Subcutaneous adipose tissue (tissue), 4 donors: ENCODE data around the gene FPR1. TPM values are rescaled to one million over a fixed set of nuclear protein-coding genes. Genes with fewer than 3 reads are reported as not detected.

Source experiments
- CTCF ChIP-seq: fragments of 450-650 bp; IDR thresholded peaks from one replicate; pipeline ENCODE4 v1.5.1; 2016; ENCODE audit warnings: low read depth, mild to moderate bottlenecking, control low read depth, antibody characterized with exemption, moderate library complexity
- total RNA-seq, 4 donors: library from RNA; depleted of rRNA; stranded (reverse); fragments of >200 nt; gene quantifications; one replicate each; pipeline ENCODE4 v1.1.0, GENCODE V29; 2016

FPR1 gene
- total RNA-seq, 4 donors from 2014 or later = 5.1 to 35.7 (median 22.0) TPM

DNA sequence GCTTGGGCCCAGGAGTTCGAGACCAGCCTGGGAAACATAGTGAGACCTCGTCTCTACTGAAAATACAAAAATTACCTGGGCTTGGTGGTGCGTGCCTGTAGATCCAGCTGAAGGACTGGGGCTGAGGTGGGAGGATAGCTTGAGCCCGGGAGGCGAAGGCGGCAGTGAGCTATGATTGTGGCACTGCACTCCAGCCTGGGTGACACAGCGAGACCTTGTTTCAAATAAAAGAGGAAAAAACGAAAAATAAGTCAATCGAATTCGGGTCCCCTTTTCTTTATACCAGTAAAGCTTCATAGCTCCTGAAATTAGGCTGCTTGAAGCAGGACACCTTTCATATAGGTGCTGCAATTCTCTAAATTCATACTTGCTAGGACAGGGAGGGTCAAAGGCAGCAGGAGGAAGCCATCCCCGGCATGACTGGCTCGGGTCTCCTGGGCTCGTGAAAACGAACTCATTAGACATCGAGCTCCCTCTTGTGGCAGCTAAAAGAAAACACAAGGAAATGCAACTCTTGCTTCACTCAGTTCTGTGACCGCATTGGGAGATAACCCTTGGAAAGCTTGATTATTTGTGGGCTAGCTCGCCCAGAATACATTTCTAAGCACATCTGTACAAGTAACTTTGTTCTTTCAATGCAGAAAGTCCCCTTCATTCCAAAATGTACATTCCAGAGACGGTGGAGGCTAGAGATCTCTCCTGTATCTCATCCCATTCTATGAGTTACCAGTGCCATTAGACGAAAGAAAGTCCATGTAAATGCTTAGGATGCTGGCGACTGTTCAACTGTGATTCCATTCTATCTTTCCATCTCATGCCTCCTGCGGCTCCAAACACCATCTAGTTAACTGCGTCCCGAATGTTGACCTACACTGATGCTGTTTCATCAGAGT lies 26.1 kb upstream of the FPR1 start:
- no peak for TF ChIP-seq CTCF

DNA sequence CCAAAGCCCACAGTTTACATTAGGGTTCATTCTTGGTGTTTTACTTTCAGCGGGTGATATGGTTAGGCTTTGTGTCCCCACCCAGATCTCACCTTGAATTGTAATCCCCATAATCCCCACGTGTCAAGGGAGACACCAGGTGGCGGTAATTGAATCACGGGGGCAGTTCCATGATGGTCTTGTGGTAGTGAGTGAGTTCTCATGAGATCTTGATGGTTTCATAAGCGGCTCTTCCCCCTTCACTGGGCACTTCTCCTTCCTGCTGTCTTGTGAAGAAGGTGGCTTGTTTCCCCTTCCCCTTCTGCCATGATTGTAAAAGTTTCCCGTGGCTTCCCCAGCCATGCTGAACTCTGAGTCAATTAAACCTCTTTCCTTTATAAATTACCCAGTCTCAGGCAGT lies 21.3 kb upstream of the FPR1 start:
- no peak for TF ChIP-seq CTCF

- no peak for TF ChIP-seq CTCF
These were observed 19.9 kb upstream of the FPR1 start for GRCh38 chr19:51771376-51772130.

DNA sequence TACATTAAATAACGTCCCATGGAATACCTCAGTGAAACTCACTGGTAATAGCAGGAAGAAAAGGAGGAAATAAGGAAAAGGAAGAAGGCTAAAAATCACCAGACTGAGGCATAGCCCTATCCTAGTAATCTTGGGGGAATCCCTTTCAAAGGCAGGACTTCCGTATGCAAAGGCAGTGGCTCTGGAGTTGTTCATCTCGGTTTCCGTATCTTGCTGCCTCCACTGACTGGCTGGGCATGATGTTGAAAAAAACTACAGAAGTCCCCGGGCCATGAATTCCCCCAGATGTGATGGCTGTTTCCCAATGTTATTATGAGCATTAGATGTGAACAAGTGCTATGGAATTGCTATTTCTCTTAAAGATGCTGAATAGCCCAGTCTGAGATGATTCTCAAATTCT lies 14.8 kb upstream of the FPR1 start:
- TF ChIP-seq CTCF = no peak

DNA sequence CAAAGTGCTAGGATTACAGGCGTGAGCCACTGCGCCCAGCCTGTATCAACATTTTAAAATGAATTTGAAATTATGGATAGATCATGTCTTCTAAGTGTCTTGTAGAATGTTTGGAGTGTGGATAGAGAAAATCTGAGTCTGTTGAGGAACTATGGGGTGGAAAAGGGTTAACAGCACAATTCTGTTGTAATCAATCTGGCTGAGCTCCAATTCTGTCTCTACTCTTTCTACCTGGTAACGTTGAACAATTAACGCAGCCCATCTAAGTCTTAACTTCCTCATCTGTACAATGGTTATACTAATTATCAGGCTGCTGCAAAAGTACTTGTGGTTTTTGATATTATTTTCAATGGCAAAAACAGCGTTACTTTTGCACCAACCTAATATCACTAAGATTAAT lies 13.4 kb upstream of the FPR1 start:
- TF ChIP-seq CTCF = no peak

DNA sequence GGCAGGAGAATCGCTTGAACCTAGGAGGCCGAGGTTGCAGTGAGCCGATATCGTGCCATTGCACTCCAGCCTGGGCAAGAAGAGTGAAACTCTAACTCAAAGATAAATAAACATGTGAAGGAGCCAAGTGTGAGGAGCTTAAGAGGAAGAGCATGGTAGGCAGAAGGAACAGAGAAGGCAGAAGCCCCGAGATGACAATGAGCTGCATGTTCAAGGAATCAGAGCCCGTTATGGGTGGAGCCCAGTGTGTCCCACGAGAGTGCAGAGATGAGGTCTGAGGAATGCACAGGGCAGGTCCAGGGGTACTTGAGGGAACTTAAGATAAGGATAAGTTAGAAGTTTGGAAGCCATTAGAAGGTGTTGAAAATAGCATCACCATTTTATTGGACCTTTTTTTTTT lies 10.0 kb upstream of the FPR1 start:
- TF ChIP-seq CTCF = no peak

DNA sequence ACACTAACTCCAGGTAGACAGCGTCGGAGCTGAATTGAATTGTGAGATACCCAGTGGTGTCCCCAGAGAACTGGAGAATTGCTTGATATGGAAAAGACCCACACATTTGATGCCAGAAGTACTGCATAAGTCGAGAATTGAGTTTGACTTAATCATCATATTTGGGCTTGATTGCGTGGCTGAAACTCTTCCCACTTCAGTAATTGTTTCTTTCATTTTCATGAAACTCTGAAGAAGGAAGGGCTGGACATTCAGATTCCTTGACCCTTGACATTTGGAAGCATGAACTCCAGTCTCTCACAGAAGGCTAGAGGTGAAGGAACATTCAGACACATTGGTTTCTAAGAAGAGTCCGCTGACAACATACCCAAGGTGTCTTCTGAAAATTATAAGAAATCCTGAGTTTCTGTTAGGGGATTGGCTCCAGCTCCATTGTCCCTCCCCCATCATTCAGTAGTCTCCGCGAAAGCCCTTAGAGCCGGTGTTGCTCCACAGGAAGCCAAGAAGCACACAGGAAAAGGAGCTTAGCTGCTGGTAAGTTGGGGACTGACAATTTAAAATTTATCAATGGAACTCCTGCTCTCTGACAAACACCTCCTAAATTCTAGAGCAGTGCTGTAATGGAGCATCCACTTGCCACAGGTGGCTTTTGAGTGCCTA lies 9.1 kb upstream of the FPR1 start, which contains the start of gene FPR2:
TSS of gene FPR2 (plus strand) at position 484 of the 660 bp plus-strand sequence. CDS start 7,479 bp downstream, outside the sequence.
- no peak for TF ChIP-seq CTCF
